KMS-11 (cell line): ENCODE data around the gene TMEM72.
A peak's percentile ranks its signal among the peaks of the same experiment; 100 is the strongest.

Source experiments
- H2AFZ ChIP-seq: fragments of 200-600 bp; sonication (generic); 2 replicates; pipeline ENCODE4 v1.6.1; 2016; ENCODE audit warnings: antibody characterized with exemption, mixed run types, low read depth
- H3K27ac ChIP-seq: fragments of 200-600 bp; sonication (generic); 2 replicates; pipeline ENCODE4 v1.6.1; 2016; ENCODE audit warnings: mild to moderate bottlenecking, mixed run types
- H3K27me3 ChIP-seq: fragments of 200-600 bp; sonication (generic); 2 replicates; pipeline ENCODE4 v1.6.1; 2017; ENCODE audit warnings: mild to moderate bottlenecking, low read depth, mixed run types, moderate library complexity; ENCODE audit not compliant: insufficient read depth
- H3K36me3 ChIP-seq: fragments of 200-600 bp; sonication (generic); 2 replicates; pipeline ENCODE4 v1.6.1; 2017; ENCODE audit warnings: mild to moderate bottlenecking, mixed run types; ENCODE audit not compliant: insufficient read depth
- H3K4me1 ChIP-seq: fragments of 200-600 bp; sonication (generic); 2 replicates; pipeline ENCODE4 v1.6.1; 2016; ENCODE audit warnings: mild to moderate bottlenecking, low read depth, mixed run types; ENCODE audit not compliant: poor library complexity, severe bottlenecking
- H3K4me2 ChIP-seq: fragments of 200-600 bp; sonication (generic); 2 replicates; pipeline ENCODE4 v1.7.0; 2016; ENCODE audit warnings: mild to moderate bottlenecking, mixed run types
- H3K4me3 ChIP-seq: fragments of 200-600 bp; sonication (generic); IDR thresholded peaks from 2 replicates; pipeline ENCODE4 v1.6.1; 2017; ENCODE audit warnings: low read depth, low read length, mixed read lengths; ENCODE audit not compliant: insufficient read depth
- H3K79me2 ChIP-seq: fragments of 200-600 bp; sonication (generic); 2 replicates; pipeline ENCODE4 v1.6.1; 2016; ENCODE audit warnings: low read depth, mixed run types; ENCODE audit not compliant: insufficient read depth
- H3K9ac ChIP-seq: fragments of 200-600 bp; sonication (generic); 2 replicates; pipeline ENCODE4 v1.6.1; 2016; ENCODE audit warnings: mild to moderate bottlenecking, mixed run types
- H4K20me1 ChIP-seq: fragments of 200-600 bp; sonication (generic); 2 replicates; pipeline ENCODE4 v1.6.1; 2016; ENCODE audit warnings: mild to moderate bottlenecking, mixed run types; ENCODE audit not compliant: insufficient read depth
- TF ChIP-seq, protein P1 (sequence below): fragments of 200-600 bp; sonication (generic); conservative IDR thresholded peaks from 2 replicates; pipeline ENCODE4 v1.6.1; 2017; ENCODE audit warnings: low read depth, mild to moderate bottlenecking, antibody characterized with exemption, low read length, moderate library complexity, mixed read lengths

TMEM72 gene

GRCh38 chr10:44958196-44958897 is 47.2 kb downstream of the TMEM72 start:
- H3K4me3 ChIP-seq = no peak overlapping the region
- H3K27me3 ChIP-seq = no peaks in the 10 kb centered on the region
- TF ChIP-seq, protein P1, sequence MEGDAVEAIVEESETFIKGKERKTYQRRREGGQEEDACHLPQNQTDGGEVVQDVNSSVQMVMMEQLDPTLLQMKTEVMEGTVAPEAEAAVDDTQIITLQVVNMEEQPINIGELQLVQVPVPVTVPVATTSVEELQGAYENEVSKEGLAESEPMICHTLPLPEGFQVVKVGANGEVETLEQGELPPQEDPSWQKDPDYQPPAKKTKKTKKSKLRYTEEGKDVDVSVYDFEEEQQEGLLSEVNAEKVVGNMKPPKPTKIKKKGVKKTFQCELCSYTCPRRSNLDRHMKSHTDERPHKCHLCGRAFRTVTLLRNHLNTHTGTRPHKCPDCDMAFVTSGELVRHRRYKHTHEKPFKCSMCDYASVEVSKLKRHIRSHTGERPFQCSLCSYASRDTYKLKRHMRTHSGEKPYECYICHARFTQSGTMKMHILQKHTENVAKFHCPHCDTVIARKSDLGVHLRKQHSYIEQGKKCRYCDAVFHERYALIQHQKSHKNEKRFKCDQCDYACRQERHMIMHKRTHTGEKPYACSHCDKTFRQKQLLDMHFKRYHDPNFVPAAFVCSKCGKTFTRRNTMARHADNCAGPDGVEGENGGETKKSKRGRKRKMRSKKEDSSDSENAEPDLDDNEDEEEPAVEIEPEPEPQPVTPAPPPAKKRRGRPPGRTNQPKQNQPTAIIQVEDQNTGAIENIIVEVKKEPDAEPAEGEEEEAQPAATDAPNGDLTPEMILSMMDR = no peak
- no peaks in the 10 kb centered on the region for H4K20me1 ChIP-seq
- no peak overlapping the region for H2AFZ ChIP-seq
- H3K4me1 ChIP-seq = peaks cover 13% of the 10 kb centered on the region
- H3K27ac ChIP-seq = peak overlapping the region; percentile 69; the same call in 1 of the 2 replicates
- no peaks in the 10 kb centered on the region for H3K36me3 ChIP-seq
- H3K79me2 ChIP-seq = peaks cover 56% of the 10 kb centered on the region
- H3K9ac ChIP-seq = peak overlapping the region; percentile 71
- H3K4me2 ChIP-seq = peak overlapping the region; percentile 83

DNA sequence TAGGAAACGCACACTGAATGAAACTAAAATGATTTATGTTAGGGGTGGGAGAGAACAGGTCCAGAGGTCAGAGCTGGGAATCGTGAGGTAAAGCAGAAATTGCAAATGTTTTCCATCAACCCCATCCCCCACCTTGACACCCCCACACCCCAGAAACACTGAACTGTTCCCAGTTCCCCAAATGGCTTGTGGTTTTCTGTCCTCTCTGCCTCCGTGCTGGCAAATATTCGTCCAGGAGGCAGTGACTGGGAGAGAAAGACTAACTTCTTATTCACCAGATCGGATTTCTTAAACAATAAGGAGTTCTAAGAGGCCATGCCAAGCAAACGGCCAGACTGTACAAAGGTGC is 47.7 kb downstream of the TMEM72 start:
- Histone ChIP-seq H3K36me3 (no peaks in the 10 kb centered on the region), H3K4me3 (no peak overlapping the region), H3K4me2 (peak overlapping the region; percentile 83), H3K27me3 (no peaks in the 10 kb centered on the region), H3K9ac (peak overlapping the region; percentile 71), H3K79me2 (peaks cover 60% of the 10 kb centered on the region), H3K27ac (peak overlapping the region; percentile 69), H2AFZ (peak overlapping the region; percentile 68; the same call in 1 of the 2 replicates), H3K4me1 (peaks cover 16% of the 10 kb centered on the region), H4K20me1 (no peaks in the 10 kb centered on the region)
- TF ChIP-seq, protein P1 = no peak

DNA sequence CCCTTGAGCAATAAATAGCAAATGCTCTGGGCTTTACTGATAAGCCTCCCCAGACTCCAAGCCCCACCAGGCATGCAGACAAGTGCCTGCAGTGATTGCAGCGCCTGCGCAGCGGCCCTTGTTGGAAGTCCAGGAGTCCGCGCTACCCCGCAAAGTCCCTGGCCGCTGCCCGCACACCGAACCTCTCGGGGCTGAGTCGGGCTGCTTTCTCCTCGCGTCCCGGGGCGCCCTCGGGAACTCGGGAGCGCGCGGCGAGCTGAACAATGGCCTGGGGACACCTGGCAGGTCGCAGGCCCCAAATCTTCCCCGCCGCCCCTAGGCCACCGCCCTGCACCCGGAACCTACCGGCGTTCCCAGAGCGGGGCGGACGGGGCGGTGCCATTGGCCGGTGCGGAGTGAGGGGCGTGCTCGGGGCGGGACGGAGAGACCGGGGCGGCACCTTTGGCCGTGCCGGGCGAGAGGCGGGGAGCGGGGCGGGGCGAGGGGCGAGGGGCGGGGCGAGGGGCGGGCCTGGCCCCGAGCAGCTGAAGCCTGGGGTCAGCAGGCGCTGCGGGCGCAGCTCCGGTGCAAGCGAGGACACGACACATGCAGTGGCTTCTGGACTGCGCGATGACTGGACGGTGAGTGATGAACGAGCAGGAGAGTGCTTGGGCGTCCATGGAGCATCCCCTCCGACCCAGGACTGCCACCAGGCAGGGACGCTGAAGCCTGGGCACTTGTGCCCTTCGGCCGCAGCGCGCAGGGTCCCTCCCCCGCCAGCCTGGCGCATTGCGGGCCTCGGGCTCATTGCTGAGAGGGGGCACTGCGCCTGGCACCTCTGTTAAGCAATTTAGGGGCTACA is 48.3 kb downstream of the TMEM72 start, which contains the start of gene RASSF4:
RASSF4 (plus strand) TSS at position 556 of the 841 bp plus-strand sequence. CDS start 10,401 bp downstream, outside the sequence.
- Histone ChIP-seq H3K4me1 (peaks cover 22% of the 10 kb centered on the region), H3K27ac (peak within 1 kb of the TSS; percentile 89), H2AFZ (peak within 1 kb of the TSS; percentile 68; the same call in 1 of the 2 replicates), H3K36me3 (no peaks in the 10 kb centered on the region), H3K79me2 (peaks cover 66% of the 10 kb centered on the region), H3K9ac (peak within 1 kb of the TSS; percentile 84), H4K20me1 (no peaks in the 10 kb centered on the region), H3K4me2 (peak within 1 kb of the TSS; percentile 99), H3K27me3 (no peaks in the 10 kb centered on the region), H3K4me3 (no peak within 1 kb of the TSS)
- TF ChIP-seq, protein P1 = no peak

DNA sequence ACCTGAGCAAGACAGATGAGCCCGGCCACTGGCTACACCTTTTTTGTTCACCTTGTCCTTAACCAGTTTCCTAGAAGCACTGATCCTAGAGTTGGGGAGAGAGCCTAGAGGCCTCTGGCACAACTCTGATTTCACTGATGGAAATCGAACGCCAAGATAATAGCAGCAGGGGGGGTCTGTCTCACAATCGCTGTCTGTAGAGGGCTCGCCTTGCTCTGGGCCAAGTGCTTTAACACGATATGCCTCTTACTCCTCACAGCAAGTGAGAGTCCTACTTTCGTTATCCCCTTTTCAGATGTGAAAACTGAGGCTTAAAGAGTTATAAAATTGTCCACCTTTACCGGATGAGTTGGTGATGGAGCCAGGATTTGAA is 48.9 kb downstream of the TMEM72 start:
- Histone ChIP-seq H3K4me1 (peaks cover 28% of the 10 kb centered on the region), H3K36me3 (no peaks in the 10 kb centered on the region), H3K4me3 (no peak overlapping the region), H3K79me2 (peaks cover 72% of the 10 kb centered on the region), H4K20me1 (no peaks in the 10 kb centered on the region), H3K9ac (peak overlapping the region; percentile 84), H3K27me3 (no peaks in the 10 kb centered on the region), H2AFZ (no peak overlapping the region), H3K4me2 (peak overlapping the region; percentile 99), H3K27ac (peak overlapping the region; percentile 89)
- TF ChIP-seq, protein P1 = no peak
